Measurements from ENCODE around the gene CCDC157. TPM values are rescaled to one million over a fixed set of nuclear protein-coding genes. Genes with fewer than 3 reads are reported as not detected.

CCDC157 gene
- total and polyA plus RNA-seq, 9 of the 15 experiments (the other 6 are each of a cell fraction or from before 2014, with no cell fraction given): 0.04 to 1.3 (median 0.68) TPM

GRCh38 chr22:30335236-30335635 is 21.6 kb upstream of the CCDC157 start:
- no peak overlapping the region for H2AFZ ChIP-seq (ENCODE audit: low read depth, low read length)
- DNase-seq (ENCODE audit: extremely low read depth in 1 of 4, low spot score in 3 of 4) (no peak), ATAC-seq (no peak), FAIRE-seq (no peak)
- no peaks in the 10 kb centered on the region for H4K20me1 ChIP-seq (replicated peaks; ENCODE audit: control insufficient read depth, insufficient read depth, low read length)
- H3K9me1 ChIP-seq (ENCODE audit: control insufficient read depth, insufficient read depth, low read length): no peaks in the 10 kb centered on the region
- peaks cover 0 to 5% of the 10 kb centered on the region in 2 experiments; a peak in 2 of 5 replicates for H3K4me1 ChIP-seq (replicated peaks in 1 of 2; ENCODE audit: control insufficient read depth in 2 of 2, insufficient read depth in 2 of 2, low read length in 2 of 2)
- CTCF ChIA-PET (ENCODE audit: low intra/inter-chr PET ratio): no interaction called here
- no peak overlapping the region for H3K4me3 ChIP-seq
- in situ Hi-C loops (cut with MboI) (no loop called here), intact Hi-C loops (cut with micrococcal nuclease) (no loop called here)
- POLR2A ChIA-PET: interaction anchor here (0.6 to 1.1 kb wide), 7 partner anchors 9 to 41 kb away, joined by 3 to 4 read pairs (median 4); partner anchors contain the start of genes CCDC157, SF3A1 and TBC1D10A
- no peaks in the 10 kb centered on the region for H3K79me2 ChIP-seq (ENCODE audit: control insufficient read depth, insufficient read depth, low read length)
- no TSS peak for BruUV-seq (replicated peaks)
- H3K9me3 ChIP-seq (replicated peaks; ENCODE audit: control insufficient read depth, insufficient read depth, low read depth, low read length): no peaks in the 10 kb centered on the region
- H3K27ac ChIP-seq (ENCODE audit: extremely low read depth, low read depth, low read length): no peak overlapping the region
- TF ChIP-seq SIN3A (IDR thresholded peaks at IDR 0.05; ENCODE audit: borderline replicate concordance in 2 of 2, control insufficient read depth in 1 of 2, low read depth in 2 of 2, low read length in 2 of 2) (no peak), ZC3H8 (IDR thresholded peaks at IDR 0.05) (no peak), HLTF (IDR thresholded peaks at IDR 0.05) (no peak), CEBPB (tag; IDR thresholded peaks at IDR 0.05) (no peak), SMARCA5 (IDR thresholded peaks at IDR 0.05) (no peak), ZNF785 (CRISPR knock-in tag; IDR thresholded peaks at IDR 0.05) (no peak), ZNF384 (IDR thresholded peaks at IDR 0.05; ENCODE audit: low read depth, low read length) (no peak)
- TF ChIP-seq, protein P1, sequence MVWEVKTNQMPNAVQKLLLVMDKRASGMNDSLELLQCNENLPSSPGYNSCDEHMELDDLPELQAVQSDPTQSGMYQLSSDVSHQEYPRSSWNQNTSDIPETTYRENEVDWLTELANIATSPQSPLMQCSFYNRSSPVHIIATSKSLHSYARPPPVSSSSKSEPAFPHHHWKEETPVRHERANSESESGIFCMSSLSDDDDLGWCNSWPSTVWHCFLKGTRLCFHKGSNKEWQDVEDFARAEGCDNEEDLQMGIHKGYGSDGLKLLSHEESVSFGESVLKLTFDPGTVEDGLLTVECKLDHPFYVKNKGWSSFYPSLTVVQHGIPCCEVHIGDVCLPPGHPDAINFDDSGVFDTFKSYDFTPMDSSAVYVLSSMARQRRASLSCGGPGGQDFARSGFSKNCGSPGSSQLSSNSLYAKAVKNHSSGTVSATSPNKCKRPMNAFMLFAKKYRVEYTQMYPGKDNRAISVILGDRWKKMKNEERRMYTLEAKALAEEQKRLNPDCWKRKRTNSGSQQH (CRISPR knock-in tag; IDR thresholded peaks at IDR 0.05): no peak
- H3K4me2 ChIP-seq (ENCODE audit: insufficient read depth, low read length): no peak overlapping the region
- H3K36me3 ChIP-seq (ENCODE audit: control insufficient read depth, insufficient read depth, low read length): peaks cover 87% of the 10 kb centered on the region
- no peaks in the 10 kb centered on the region for H3K27me3 ChIP-seq (ENCODE audit: control insufficient read depth in 2 of 2, insufficient read depth in 2 of 2, low read length in 2 of 2)
- 100% methylated on average over 1 of the region's 1 CpG for WGBS (ENCODE audit: insufficient coverage, low coverage, missing lambda C conversion rate)
- H3K9ac ChIP-seq (ENCODE audit: insufficient read depth in 1 of 2, low read depth in 2 of 2, low read length in 2 of 2): no peak overlapping the region
